HG03196 (cell line): Measurements from ENCODE around the gene EPHB1.
A peak's percentile ranks its signal among the peaks of the same experiment; 100 is the strongest.

ENCODE experiments used
- ATAC-seq: cut with Tn5 transposase; IDR thresholded peaks from one replicate; pipeline ENCODE4 v1.9.1; 2021; ENCODE audit not compliant: unreplicated experiment

EPHB1 gene

GRCh38 chr3:134877788-134878187, 82.7 kb downstream of the EPHB1 start:
- no peak for ATAC-seq

- ATAC-seq, result no peak
Observed at GRCh38 chr3:134879990-134880389, 84.9 kb downstream of the EPHB1 start.

- no peak for ATAC-seq
Observed at GRCh38 chr3:134880431-134880830, 85.4 kb downstream of the EPHB1 start.

- ATAC-seq, result no peak
Observed at GRCh38 chr3:134881305-134881704, 86.2 kb downstream of the EPHB1 start.

GRCh38 chr3:134883697-134884385, 88.8 kb downstream of the EPHB1 start:
- no peak for ATAC-seq

GRCh38 chr3:134885877-134886621, 91.0 kb downstream of the EPHB1 start:
- ATAC-seq, result peak; percentile 92

GRCh38 chr3:134886991-134887390, 91.9 kb downstream of the EPHB1 start:
- ATAC-seq, result no peak

GRCh38 chr3:134887536-134887935, 92.5 kb downstream of the EPHB1 start:
- ATAC-seq, result no peak

GRCh38 chr3:134892326-134892725, 97.3 kb downstream of the EPHB1 start:
- no peak for ATAC-seq

- no peak for ATAC-seq
Observed at GRCh38 chr3:134892761-134893160, 97.7 kb downstream of the EPHB1 start.

- no peak for ATAC-seq
Observed at GRCh38 chr3:134894533-134894932, 99.5 kb downstream of the EPHB1 start.

- ATAC-seq, result no peak
Observed at GRCh38 chr3:134895181-134895580, 100.1 kb downstream of the EPHB1 start.

GRCh38 chr3:134896141-134896540, 101.1 kb downstream of the EPHB1 start:
- ATAC-seq, result no peak

GRCh38 chr3:134896696-134897095, 101.6 kb downstream of the EPHB1 start:
- ATAC-seq, result no peak

GRCh38 chr3:134897391-134898141, 102.5 kb downstream of the EPHB1 start:
- no peak for ATAC-seq

GRCh38 chr3:134898181-134898754, 103.2 kb downstream of the EPHB1 start:
- no peak for ATAC-seq

- no peak for ATAC-seq
Observed at GRCh38 chr3:134899786-134900185, 104.7 kb downstream of the EPHB1 start.

GRCh38 chr3:134900482-134900881, 105.4 kb downstream of the EPHB1 start:
- no peak for ATAC-seq

GRCh38 chr3:134901461-134901860, 106.4 kb downstream of the EPHB1 start:
- ATAC-seq, result no peak

GRCh38 chr3:134903837-134904236, 108.8 kb downstream of the EPHB1 start:
- peak; percentile 25 for ATAC-seq

GRCh38 chr3:134904241-134904771, 109.2 kb downstream of the EPHB1 start:
- ATAC-seq, result peak; percentile 93
